Activated CD8-positive, alpha-beta T cell treated with anti-CD3 and anti-CD28 coated beads, Interleukin-2, amount 10 ng/mL, durations not matched to agents 7 days and 5 days (primary cell): ENCODE data around the gene DNAJC17. TPM values are rescaled to one million over a fixed set of nuclear protein-coding genes. Genes with fewer than 3 reads are reported as not detected.

Source experiments
- ATAC-seq: fragments of 150-1000 bp; cut with Tn5 transposase; one replicate; pipeline ENCODE4 v1.10.0; 2021; ENCODE audit warnings: moderate library complexity
- CTCF ChIA-PET: fragments of 350-600 bp; sonication (Branson Sonifier 250); formaldehyde crosslinking; loops from one replicate; lab custom pipeline; 2021; ENCODE audit warnings: antibody characterized with exemption; lab: Charles Lee
- POLR2A ChIA-PET: fragments of 350-600 bp; sonication (Branson Sonifier 250); formaldehyde crosslinking; loops from one replicate; lab custom pipeline; 2021; ENCODE audit warnings: antibody characterized with exemption; lab: Charles Lee
- DNase-seq: peaks from one replicate; pipeline ENCODE4 v3.0.0-alpha.2; 2020
- H3K27ac Mint-ChIP-seq: one replicate; pipeline ENCODE4 v1.8.0; 2021; ENCODE audit warnings: mild to moderate bottlenecking, mixed read lengths
- H3K27me3 Mint-ChIP-seq: one replicate; pipeline ENCODE4 v1.8.0; 2021; ENCODE audit warnings: low read depth, mixed read lengths
- H3K36me3 Mint-ChIP-seq: one replicate; pipeline ENCODE4 v1.8.0; 2021; ENCODE audit warnings: low read depth, mixed read lengths
- H3K4me1 Mint-ChIP-seq: one replicate; pipeline ENCODE4 v1.8.0; 2021; ENCODE audit warnings: low read depth, mixed read lengths
- H3K4me3 Mint-ChIP-seq: one replicate; pipeline ENCODE4 v1.8.0; 2021; ENCODE audit warnings: mild to moderate bottlenecking, mixed read lengths
- H3K9me3 Mint-ChIP-seq: one replicate; pipeline ENCODE4 v1.8.0; 2022; ENCODE audit warnings: mixed read lengths; ENCODE audit not compliant: insufficient read depth
- total RNA-seq, 2 experiments: library from RNA; stranded (reverse); gene quantifications; one replicate each; pipeline ENCODE4 v1.2.3, GENCODE V29; 2021

Gene DNAJC17
- total RNA-seq, 2 experiments from 2014 or later = 42.9 to 47.2 TPM

DNA sequence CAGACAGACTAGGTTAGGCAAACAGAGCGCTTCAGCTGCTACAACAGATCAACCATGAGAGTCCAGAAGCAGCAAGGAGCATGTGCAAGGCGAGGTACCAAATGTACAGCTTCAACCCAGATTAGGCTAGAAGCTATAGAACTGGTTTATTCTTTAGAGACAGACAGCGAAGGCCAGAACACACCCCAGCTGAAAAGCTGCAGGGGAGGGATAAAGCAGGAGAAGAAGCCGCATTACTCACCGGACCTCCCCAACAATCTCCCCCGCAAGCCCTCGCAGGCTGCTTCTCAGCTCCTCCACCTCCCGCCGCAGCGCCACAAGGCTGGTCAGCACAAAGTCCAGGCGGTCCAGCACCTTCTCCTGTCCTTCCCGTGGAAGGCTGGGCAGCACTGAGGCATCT lies 55.5 kb downstream of the DNAJC17 start:
- no peaks in the 10 kb centered on the region for H3K27me3 Mint-ChIP-seq
- POLR2A ChIA-PET = interaction anchor here (1.4 kb wide), 1 partner anchor 14 kb away, joined by 4 read pairs; no protein-coding TSS in a partner anchor
- H3K4me3 Mint-ChIP-seq = no peak overlapping the region
- peaks cover 38% of the 10 kb centered on the region for H3K4me1 Mint-ChIP-seq
- CTCF ChIA-PET = interaction anchor here (1.0 kb wide), 1 partner anchor 31 kb away, joined by 3 read pairs; no protein-coding TSS in a partner anchor
- peaks cover 45% of the 10 kb centered on the region for H3K36me3 Mint-ChIP-seq
- H3K9me3 Mint-ChIP-seq = no peaks in the 10 kb centered on the region
- no peak for DNase-seq
- no peak for ATAC-seq
- H3K27ac Mint-ChIP-seq = no peak overlapping the region

DNA sequence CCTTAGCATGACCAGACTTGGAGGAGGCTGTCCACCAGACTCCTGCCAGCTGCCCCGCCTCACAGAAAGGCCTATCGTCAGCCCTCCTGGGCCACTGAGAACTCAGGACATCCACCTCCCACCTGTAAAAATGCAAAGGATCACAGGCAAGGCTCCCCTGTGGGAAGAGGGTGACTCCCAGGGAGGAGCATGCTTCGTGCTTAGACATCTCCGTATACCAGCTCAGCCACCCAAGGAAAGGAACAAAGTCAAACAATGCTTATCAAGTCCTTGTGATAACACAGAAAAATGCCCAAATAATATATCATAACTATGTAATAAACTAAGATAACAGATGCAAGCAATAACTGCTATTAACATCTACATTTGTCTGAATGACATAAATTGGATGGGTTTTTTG lies 56.4 kb downstream of the DNAJC17 start:
- H3K9me3 Mint-ChIP-seq = no peaks in the 10 kb centered on the region

DNA sequence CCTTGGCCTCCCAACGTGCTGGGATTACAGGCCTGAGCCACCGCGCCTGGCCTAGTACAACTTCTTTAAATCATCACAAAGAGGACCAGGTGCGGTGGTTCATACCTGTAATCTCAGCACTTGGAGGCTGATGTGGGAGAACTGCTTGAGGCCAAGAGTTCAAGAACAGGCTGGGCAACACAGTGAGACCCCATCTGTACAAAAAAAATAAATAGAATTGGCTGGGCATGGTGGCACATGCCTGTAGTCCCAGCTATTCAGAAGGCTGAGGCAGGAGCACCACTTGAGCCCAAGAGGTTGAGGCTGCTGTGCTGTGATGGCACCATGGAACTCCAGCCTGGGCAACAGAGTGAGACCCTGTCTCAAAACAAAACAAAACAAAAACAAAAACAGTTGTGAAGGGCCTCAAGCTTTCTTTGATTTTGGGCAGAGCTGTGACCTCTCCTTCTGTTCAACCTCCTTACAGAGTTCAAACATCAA lies 58.1 kb downstream of the DNAJC17 start:
- Mint-ChIP-seq H3K27ac (no peak overlapping the region), H3K9me3 (no peaks in the 10 kb centered on the region), H3K27me3 (no peaks in the 10 kb centered on the region), H3K36me3 (peaks cover 63% of the 10 kb centered on the region), H3K4me3 (no peak overlapping the region), H3K4me1 (peaks cover 51% of the 10 kb centered on the region)
- DNase-seq = no peak
- POLR2A ChIA-PET = interaction anchor here (1.2 kb wide), 1 partner anchor 11 kb away, joined by 4 read pairs; no protein-coding TSS in a partner anchor
- CTCF ChIA-PET = interaction anchor here (0.6 to 10.7 kb wide), 4 partner anchors 10 to 145 kb away, joined by 3 to 107 read pairs (median 4); partner anchors contain the start of gene VPS18
- no peak for ATAC-seq

More for the DNA sequence above, 56.4 kb downstream of the DNAJC17 start:
- CTCF ChIA-PET = interaction anchor here (1.0 to 1.7 kb wide), 3 partner anchors 11 to 144 kb away, joined by 3 to 4 read pairs (median 3); partner anchors contain the start of gene VPS18
- POLR2A ChIA-PET = interaction anchor here (0.9 kb wide), 1 partner anchor 12 kb away, joined by 3 read pairs; no protein-coding TSS in a partner anchor
- Mint-ChIP-seq H3K36me3 (peaks cover 50% of the 10 kb centered on the region), H3K27me3 (no peaks in the 10 kb centered on the region), H3K27ac (no peak overlapping the region), H3K4me1 (peaks cover 40% of the 10 kb centered on the region), H3K4me3 (no peak overlapping the region)
- DNase-seq (no peak), ATAC-seq (no peak)

DNA sequence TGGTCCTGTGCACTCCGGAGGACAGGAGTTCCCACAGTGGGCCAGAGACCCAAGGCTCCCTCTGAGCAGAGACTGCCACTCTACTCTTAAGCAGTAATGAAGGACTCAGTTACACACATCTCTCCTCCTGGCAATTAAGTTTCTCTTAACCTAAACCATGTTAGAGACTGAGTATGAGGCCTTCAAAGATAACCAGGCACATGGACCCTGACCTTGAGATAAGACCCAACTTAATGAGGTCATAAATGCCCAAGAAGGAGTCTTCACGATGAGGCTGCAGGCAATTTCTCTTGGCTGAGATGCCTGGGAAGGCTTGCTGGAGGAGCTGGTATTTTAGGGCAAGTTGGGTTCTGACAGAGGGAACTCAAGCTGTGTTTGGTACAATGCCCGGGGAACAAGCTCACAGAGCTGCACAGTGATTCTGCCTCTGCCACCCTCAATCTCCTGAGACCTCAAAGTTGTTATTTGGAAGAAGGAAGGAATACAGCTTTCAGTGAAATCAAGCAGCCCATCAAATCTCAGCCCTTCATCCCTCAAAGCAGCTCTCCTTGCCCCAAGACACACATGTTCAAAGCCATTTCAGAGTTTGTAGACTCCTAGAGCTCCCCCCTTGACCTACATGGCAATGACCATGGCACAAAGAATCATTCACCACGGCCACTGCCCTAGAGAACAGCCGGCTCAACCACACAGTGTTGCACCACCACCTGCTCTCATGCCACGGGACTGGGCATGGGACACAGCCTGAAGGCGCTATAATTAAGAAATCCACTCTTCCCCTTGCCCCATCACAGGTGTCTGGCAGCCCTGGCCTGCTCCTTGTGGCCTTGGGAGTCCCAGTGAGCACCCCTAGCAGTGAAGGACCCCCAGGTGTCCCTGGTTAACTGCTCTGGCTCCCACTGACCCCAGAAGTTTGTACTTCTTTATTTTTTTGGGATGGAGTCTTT lies 59.3 kb downstream of the DNAJC17 start:
- Mint-ChIP-seq H3K27me3 (no peaks in the 10 kb centered on the region), H3K27ac (peak overlapping the region; percentile 74), H3K4me1 (peaks cover 51% of the 10 kb centered on the region), H3K36me3 (peaks cover 64% of the 10 kb centered on the region), H3K9me3 (no peaks in the 10 kb centered on the region), H3K4me3 (no peak overlapping the region)
- ATAC-seq (no peak), DNase-seq (no peak)
- CTCF ChIA-PET = interaction anchor here (1.1 to 10.7 kb wide), 3 partner anchors 9 to 146 kb away, joined by 3 to 107 read pairs (median 7); partner anchors contain the start of gene VPS18
- POLR2A ChIA-PET = interaction anchor here (1.3 to 2.1 kb wide), 2 partner anchors 17 to 53 kb away, joined by 3 to 11 read pairs; partner anchors contain the start of genes GCHFR and RAD51

DNA sequence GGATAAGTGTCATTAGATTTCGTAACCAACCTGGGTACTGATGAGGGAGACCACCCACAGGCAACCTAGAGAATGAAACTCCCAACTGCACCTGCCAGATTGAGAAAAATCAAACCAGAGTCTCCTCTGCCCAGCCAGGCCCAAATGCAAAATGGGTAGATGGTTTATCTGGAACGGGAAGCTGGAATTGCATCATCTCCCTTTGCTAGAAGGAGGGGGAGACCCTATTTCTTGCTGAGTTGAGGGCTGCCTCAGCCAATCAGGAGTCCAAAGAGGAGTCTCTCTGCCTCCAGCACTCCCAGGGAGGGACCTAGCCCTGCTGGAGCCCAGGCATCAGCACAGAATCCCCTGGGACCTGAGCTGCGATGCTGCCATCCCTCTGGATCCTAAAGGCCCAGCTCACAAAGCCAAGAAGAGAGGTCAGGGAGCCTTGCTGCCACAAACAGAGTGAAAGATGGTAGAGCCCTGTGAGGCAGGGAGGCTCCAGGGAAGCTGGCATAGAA lies 60.3 kb downstream of the DNAJC17 start:
- DNase-seq (no peak), ATAC-seq (no peak)
- H3K27me3 Mint-ChIP-seq = no peaks in the 10 kb centered on the region
- H3K4me1 Mint-ChIP-seq = peaks cover 51% of the 10 kb centered on the region
- H3K36me3 Mint-ChIP-seq = peaks cover 62% of the 10 kb centered on the region
- ChIA-PET CTCF (interaction anchor here (1.1 to 10.7 kb wide), 4 partner anchors 10 to 147 kb away, joined by 3 to 107 read pairs (median 14); partner anchors contain the start of genes C15orf62 and VPS18), POLR2A (interaction anchor here (1.0 to 2.1 kb wide), 3 partner anchors 18 to 52 kb away, joined by 3 to 11 read pairs (median 3); partner anchors contain the start of genes GCHFR and RAD51)
- H3K27ac Mint-ChIP-seq = peak overlapping the region; percentile 74
- H3K9me3 Mint-ChIP-seq = no peaks in the 10 kb centered on the region
- H3K4me3 Mint-ChIP-seq = no peak overlapping the region

DNA sequence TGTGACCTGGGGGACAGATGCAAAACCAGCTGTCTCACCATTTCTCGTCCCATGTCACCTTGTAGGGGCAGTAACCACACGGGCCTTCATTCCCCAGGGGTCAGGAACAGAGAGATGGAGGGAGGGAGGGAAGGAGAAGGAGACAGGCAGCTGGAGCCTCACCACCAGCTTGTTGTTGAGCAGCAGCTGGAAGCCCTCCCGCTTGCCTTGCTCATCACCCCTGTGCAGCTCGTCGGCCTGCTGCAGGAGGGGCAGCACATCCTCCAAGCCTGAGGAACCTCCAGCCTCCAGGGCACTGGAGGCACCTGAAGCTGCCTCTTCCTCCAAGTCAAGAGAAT lies 62.5 kb downstream of the DNAJC17 start:
- ATAC-seq (no peak), DNase-seq (no peak)
- H3K36me3 Mint-ChIP-seq = peaks cover 58% of the 10 kb centered on the region
- H3K27me3 Mint-ChIP-seq = no peaks in the 10 kb centered on the region
- H3K4me3 Mint-ChIP-seq = no peak overlapping the region
- peak overlapping the region; percentile 87 for H3K27ac Mint-ChIP-seq
- H3K4me1 Mint-ChIP-seq = peaks cover 45% of the 10 kb centered on the region
- ChIA-PET CTCF (interaction anchor here (0.6 to 10.7 kb wide), 9 partner anchors 8 to 290 kb away, joined by 3 to 107 read pairs (median 7); partner anchors contain the start of genes C15orf62 and RAD51), POLR2A (interaction anchor here (0.6 to 3.0 kb wide), 5 partner anchors 9 to 59 kb away, joined by 3 to 13 read pairs (median 6); partner anchors contain the start of genes GCHFR and RAD51)
- no peaks in the 10 kb centered on the region for H3K9me3 Mint-ChIP-seq

DNA sequence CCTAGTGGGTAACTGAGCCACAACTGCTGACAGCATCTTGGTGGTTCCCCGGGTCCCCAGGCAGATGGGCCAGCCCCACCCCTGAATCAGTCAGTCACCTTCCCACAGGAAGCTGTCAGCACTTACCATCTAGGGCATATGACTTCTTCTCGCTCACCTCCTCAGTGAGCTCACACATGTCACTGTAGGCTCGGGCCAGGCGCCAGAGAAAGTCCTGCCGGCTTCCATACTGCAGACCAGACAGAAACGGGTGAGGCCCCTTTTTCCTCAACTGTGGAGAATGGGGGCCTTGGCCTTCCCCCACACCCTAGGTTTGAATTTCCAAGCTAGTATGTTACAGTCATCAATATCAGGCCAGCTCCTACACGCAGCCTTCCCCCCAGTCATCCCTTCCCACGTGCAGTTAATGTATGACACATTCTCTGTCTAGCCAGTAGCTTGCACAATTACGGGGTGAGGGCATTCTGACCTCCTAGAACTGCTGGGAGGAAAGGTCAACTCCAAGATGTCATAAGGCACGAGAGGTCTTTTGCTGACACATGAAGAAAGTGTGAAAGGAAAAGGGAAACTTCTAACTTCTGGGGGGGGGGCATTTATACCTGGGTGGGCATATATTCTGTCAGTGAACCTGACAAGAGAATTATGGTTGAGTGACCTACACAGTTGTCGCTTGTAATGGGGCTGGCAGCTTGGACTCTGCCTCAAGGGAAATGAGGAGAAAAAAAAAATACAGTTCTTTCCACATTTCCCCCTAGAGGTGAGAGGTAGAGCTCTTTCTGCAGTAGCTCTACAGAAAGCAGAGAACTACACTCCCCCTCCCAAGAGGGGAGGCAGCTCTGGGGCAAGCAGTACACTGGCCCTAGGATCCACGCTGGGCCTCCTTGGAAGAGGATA lies 63.1 kb downstream of the DNAJC17 start:
- ATAC-seq = peak; percentile 94
- peak overlapping the region; percentile 87 for H3K27ac Mint-ChIP-seq
- ChIA-PET POLR2A (interaction anchor here (0.6 to 3.0 kb wide), 10 partner anchors 9 to 539 kb away, joined by 3 to 13 read pairs (median 4); partner anchors contain the start of genes GCHFR, RAD51 and RPUSD2), CTCF (interaction anchor here (0.6 to 10.7 kb wide), 13 partner anchors 9 to 289 kb away, joined by 3 to 107 read pairs (median 6); partner anchors contain the start of genes C15orf62, RAD51 and VPS18)
- no peaks in the 10 kb centered on the region for H3K9me3 Mint-ChIP-seq
- no peaks in the 10 kb centered on the region for H3K27me3 Mint-ChIP-seq
- H3K36me3 Mint-ChIP-seq = peaks cover 58% of the 10 kb centered on the region
- peak overlapping the region; percentile 35 for H3K4me3 Mint-ChIP-seq
- DNase-seq = peak; percentile 85
- peaks cover 45% of the 10 kb centered on the region for H3K4me1 Mint-ChIP-seq

DNA sequence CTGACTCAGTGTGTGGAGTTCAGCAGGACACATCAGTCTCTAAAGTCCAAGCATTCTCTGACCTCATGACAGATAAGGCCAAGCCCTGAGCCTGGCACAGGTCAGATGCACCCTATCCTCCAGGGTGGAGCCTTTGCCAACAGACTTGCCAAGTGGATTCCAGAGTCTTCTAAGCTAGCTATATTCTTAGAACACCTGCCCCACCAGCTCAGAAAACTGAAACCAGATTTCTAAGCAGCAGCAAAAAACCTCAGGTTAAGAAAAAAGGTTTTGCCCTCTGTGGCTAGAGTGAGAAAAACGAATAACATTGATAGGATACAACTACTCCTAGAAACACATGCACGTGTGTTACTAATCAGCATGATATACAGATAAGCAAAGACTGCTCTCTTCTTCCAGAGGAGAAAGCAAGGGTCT lies 63.8 kb downstream of the DNAJC17 start:
- no peaks in the 10 kb centered on the region for H3K27me3 Mint-ChIP-seq
- POLR2A ChIA-PET = interaction anchor here (0.6 to 3.0 kb wide), 7 partner anchors 10 to 539 kb away, joined by 3 to 13 read pairs (median 4); partner anchors contain the start of genes GCHFR, RAD51 and RPUSD2
- peak overlapping the region; percentile 28 for H3K4me3 Mint-ChIP-seq
- CTCF ChIA-PET = interaction anchor here (0.6 to 10.7 kb wide), 12 partner anchors 10 to 178 kb away, joined by 3 to 107 read pairs (median 6); partner anchors contain the start of genes C15orf62, RAD51 and VPS18
- H3K9me3 Mint-ChIP-seq = no peaks in the 10 kb centered on the region
- peaks cover 45% of the 10 kb centered on the region for H3K4me1 Mint-ChIP-seq
- H3K36me3 Mint-ChIP-seq = peaks cover 65% of the 10 kb centered on the region
- H3K27ac Mint-ChIP-seq = peak overlapping the region; percentile 87
- peak; percentile 71 for ATAC-seq
- peak; percentile 50 for DNase-seq

DNA sequence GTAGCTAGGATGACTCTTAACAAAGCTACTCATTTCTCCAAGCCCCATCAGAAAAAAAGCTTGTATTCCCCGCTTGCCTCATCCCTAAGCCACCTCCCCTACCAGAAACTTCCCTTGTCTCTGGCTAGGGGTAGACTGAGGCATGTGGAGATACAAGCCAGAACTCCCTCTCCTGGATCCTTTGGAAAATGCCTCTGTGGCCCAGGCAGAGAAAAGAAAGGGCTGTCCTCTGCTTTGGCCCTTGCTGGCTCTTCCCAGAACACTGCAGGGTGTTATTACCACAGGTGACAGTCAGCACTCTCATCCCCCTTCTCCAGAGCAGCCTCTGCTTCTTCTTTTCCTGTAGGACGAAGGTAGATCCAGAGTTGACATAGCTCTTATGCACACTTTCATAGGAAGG lies 67.4 kb downstream of the DNAJC17 start:
- POLR2A ChIA-PET = interaction anchor here (0.9 to 1.0 kb wide), 2 partner anchors 9 to 45 kb away, joined by 3 to 4 read pairs; partner anchors contain the start of gene RAD51
- Mint-ChIP-seq H3K4me1 (peaks cover 28% of the 10 kb centered on the region), H3K27ac (no peak overlapping the region), H3K36me3 (peaks cover 74% of the 10 kb centered on the region), H3K9me3 (no peaks in the 10 kb centered on the region), H3K4me3 (no peak overlapping the region), H3K27me3 (no peaks in the 10 kb centered on the region)
- ATAC-seq (no peak), DNase-seq (no peak)
- CTCF ChIA-PET = interaction anchor here (0.6 to 10.7 kb wide), 5 partner anchors 11 to 191 kb away, joined by 3 to 107 read pairs (median 3); no protein-coding TSS in a partner anchor

DNA sequence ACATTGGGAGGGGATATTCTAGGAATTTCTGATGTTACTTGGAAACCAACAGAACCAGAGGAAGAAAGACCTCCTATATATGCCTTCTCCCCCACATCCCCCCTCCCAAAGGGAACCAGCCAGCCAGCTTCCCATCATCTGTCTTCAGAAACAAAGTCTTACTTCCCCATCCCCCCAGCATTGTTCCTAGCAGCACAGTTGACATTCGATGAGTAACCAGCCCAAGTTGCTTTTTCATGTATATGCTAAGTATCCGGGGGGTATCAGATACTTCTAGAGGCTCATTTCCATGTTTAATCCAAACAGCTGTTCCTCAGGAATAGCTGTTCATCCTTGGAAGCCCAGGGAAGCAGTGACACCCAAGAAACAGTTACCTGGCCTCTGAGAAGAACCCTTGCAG lies 68.2 kb downstream of the DNAJC17 start:
- no peaks in the 10 kb centered on the region for H3K27me3 Mint-ChIP-seq
- POLR2A ChIA-PET = interaction anchor here (0.7 to 0.9 kb wide), 2 partner anchors 44 kb away, joined by 4 read pairs; partner anchors contain the start of gene RAD51
- peaks cover 73% of the 10 kb centered on the region for H3K36me3 Mint-ChIP-seq
- peaks cover 20% of the 10 kb centered on the region for H3K4me1 Mint-ChIP-seq
- H3K4me3 Mint-ChIP-seq = no peak overlapping the region
- no peak for ATAC-seq
- CTCF ChIA-PET = interaction anchor here (0.8 to 10.7 kb wide), 4 partner anchors 10 to 46 kb away, joined by 3 to 107 read pairs (median 3); no protein-coding TSS in a partner anchor
- DNase-seq = no peak
- peak overlapping the region; percentile 7 for H3K27ac Mint-ChIP-seq
- no peaks in the 10 kb centered on the region for H3K9me3 Mint-ChIP-seq
